HEK293 (cell line): ENCODE data around the gene PPP5C.
A peak's percentile ranks its signal among the peaks of the same experiment; 100 is the strongest.

Experiments
- CTCF ChIA-PET: fragments of 350-600 bp; formaldehyde crosslinking; extraction: SDS; loops from one replicate; lab custom pipeline; 2021; ENCODE audit warnings: antibody characterized with exemption; lab: Yijun Ruan, JAX
- POLR2A ChIA-PET: fragments of 300-600 bp; formaldehyde crosslinking; extraction: SDS; loops from one replicate; lab custom pipeline; 2020; ENCODE audit warnings: antibody characterized with exemption, inconsistent platforms; lab: Yijun Ruan, JAX
- H3K27ac ChIP-seq: fragments of 200-500 bp; sonication (Bioruptor generic); 2 replicates; pipeline ENCODE4 v1.5.1; 2014; ENCODE audit warnings: low read depth, low read length, control low read depth, inconsistent platforms; ENCODE audit errors: extremely low read depth
- H3K36me3 ChIP-seq, 2 experiments: fragments of 200-500 bp in 1 of 2; sonication (Bioruptor generic) in 1 of 2; 1 replicate in 1 of 2; 2 replicates in 1 of 2; pipeline ENCODE4 v1.5.1; 2014 to 2017; ENCODE audit warnings: inconsistent platforms in 2 of 2, low read length in 2 of 2; ENCODE audit not compliant: control insufficient read depth in 2 of 2, insufficient read depth in 1 of 2
- H3K4me1 ChIP-seq: fragments of 200-500 bp; sonication (Bioruptor generic); 2 replicates; pipeline ENCODE4 v1.5.1; 2014; ENCODE audit warnings: mild to moderate bottlenecking, low read length, inconsistent platforms; ENCODE audit not compliant: control insufficient read depth, insufficient read depth
- H3K4me3 ChIP-seq: 2 replicates; pipeline ENCODE4 v1.5.1; 2011; ENCODE audit warnings: low read depth, mild to moderate bottlenecking, control low read depth, low read length, moderate library complexity
- H3K9me3 ChIP-seq: fragments of 200-500 bp; sonication (Bioruptor generic); 2 replicates; pipeline ENCODE4 v1.5.1; 2014; ENCODE audit warnings: low read depth, low read length, inconsistent platforms; ENCODE audit not compliant: control insufficient read depth, insufficient read depth
- PRDM4 ChIP-seq: fragments of 450-650 bp; formaldehyde crosslinking; IDR thresholded peaks from 2 replicates; pipeline ENCODE4 v1.5.1; 2017; ENCODE audit warnings: missing biosample characterization, missing genetic modification characterization
- REPIN1 ChIP-seq: fragments of 450-650 bp; formaldehyde crosslinking; IDR thresholded peaks from 2 replicates; pipeline ENCODE4 v1.5.1; 2017; ENCODE audit warnings: missing biosample characterization, missing genetic modification characterization, low read depth
- TSHZ1 ChIP-seq: fragments of 450-650 bp; formaldehyde crosslinking; IDR thresholded peaks from 2 replicates; pipeline ENCODE4 v1.5.1; 2016; ENCODE audit warnings: missing biosample characterization, missing genetic modification characterization, borderline replicate concordance
- ZFHX2 ChIP-seq: fragments of 450-650 bp; formaldehyde crosslinking; conservative IDR thresholded peaks from 2 replicates; pipeline ENCODE4 v1.5.1; 2016; ENCODE audit warnings: missing biosample characterization, missing genetic modification characterization
- ZFP37 ChIP-seq: fragments of 450-650 bp; formaldehyde crosslinking; IDR thresholded peaks from 2 replicates; pipeline ENCODE4 v1.5.1; 2016; ENCODE audit warnings: missing biosample characterization, missing genetic modification characterization
- ZNF146 ChIP-seq: fragments of 450-650 bp; formaldehyde crosslinking; IDR thresholded peaks from 2 replicates; pipeline ENCODE4 v1.5.1; 2016; ENCODE audit warnings: missing biosample characterization, missing genetic modification characterization
- ZNF18 ChIP-seq: fragments of 450-650 bp; formaldehyde crosslinking; IDR thresholded peaks from 2 replicates; pipeline ENCODE4 v1.5.1; 2016; ENCODE audit warnings: missing biosample characterization, missing genetic modification characterization
- ZNF211 ChIP-seq: fragments of 450-650 bp; formaldehyde crosslinking; IDR thresholded peaks from 2 replicates; pipeline ENCODE4 v1.5.1; 2016; ENCODE audit warnings: low read depth, missing biosample characterization, missing genetic modification characterization
- ZNF248 ChIP-seq: fragments of 450-650 bp; formaldehyde crosslinking; IDR thresholded peaks from 2 replicates; pipeline ENCODE4 v1.5.1; 2017; ENCODE audit warnings: missing biosample characterization, missing genetic modification characterization
- ZNF555 ChIP-seq: fragments of 450-650 bp; formaldehyde crosslinking; conservative IDR thresholded peaks from 2 replicates; pipeline ENCODE4 v1.5.1; 2017; ENCODE audit warnings: missing biosample characterization, mild to moderate bottlenecking, missing genetic modification characterization, inconsistent platforms
- ZNF561 ChIP-seq: fragments of 450-650 bp; IDR thresholded peaks from 2 replicates; pipeline ENCODE4 v1.5.1; 2018; ENCODE audit warnings: missing biosample characterization, missing genetic modification characterization, borderline replicate concordance
- ZNF610 ChIP-seq: fragments of 450-650 bp; formaldehyde crosslinking; IDR thresholded peaks from 2 replicates; pipeline ENCODE4 v1.5.1; 2016; ENCODE audit warnings: missing biosample characterization, missing genetic modification characterization, borderline replicate concordance
- ZNF660 ChIP-seq: fragments of 450-650 bp; IDR thresholded peaks from 2 replicates; pipeline ENCODE4 v1.5.1; 2018; ENCODE audit warnings: missing biosample characterization, mild to moderate bottlenecking, missing genetic modification characterization
- ZNF664 ChIP-seq: fragments of 450-650 bp; formaldehyde crosslinking; IDR thresholded peaks from 2 replicates; pipeline ENCODE4 v1.5.1; 2016; ENCODE audit warnings: missing biosample characterization, missing genetic modification characterization
- ZNF692 ChIP-seq: fragments of 450-650 bp; formaldehyde crosslinking; IDR thresholded peaks from 2 replicates; pipeline ENCODE4 v1.5.1; 2016; ENCODE audit warnings: missing biosample characterization, missing genetic modification characterization
- ZNF768 ChIP-seq: fragments of 450-650 bp; formaldehyde crosslinking; IDR thresholded peaks from 2 replicates; pipeline ENCODE4 v1.5.1; 2018; ENCODE audit warnings: missing biosample characterization, mild to moderate bottlenecking, missing genetic modification characterization
- ZNF791 ChIP-seq: fragments of 450-650 bp; formaldehyde crosslinking; IDR thresholded peaks from 2 replicates; pipeline ENCODE4 v1.5.1; 2016; ENCODE audit warnings: missing biosample characterization, missing genetic modification characterization
- TF ChIP-seq, protein P1 (sequence below): fragments of 450-650 bp; formaldehyde crosslinking; IDR thresholded peaks from 2 replicates; pipeline ENCODE4; 2016; ENCODE audit warnings: missing biosample characterization, missing genetic modification characterization
- TF ChIP-seq, protein P2 (sequence below): fragments of 450-650 bp; formaldehyde crosslinking; IDR thresholded peaks from 2 replicates; pipeline ENCODE4 v1.5.1; 2017; ENCODE audit warnings: missing biosample characterization, missing genetic modification characterization
- TF ChIP-seq, protein P3 (sequence below): fragments of 450-650 bp; formaldehyde crosslinking; IDR thresholded peaks from 2 replicates; pipeline ENCODE4 v1.5.1; 2016; ENCODE audit warnings: missing biosample characterization, missing genetic modification characterization, low read depth
- TF ChIP-seq, protein P4 (sequence below): fragments of 450-650 bp; formaldehyde crosslinking; IDR thresholded peaks from 2 replicates; pipeline ENCODE4 v1.5.1; 2016; ENCODE audit warnings: missing biosample characterization, missing genetic modification characterization

The PPP5C gene

GRCh38 chr19:46420056-46420455 is 73.2 kb downstream of the PPP5C start (continued):
- TF ChIP-seq ZNF664 (tag by site-specific recombination) (no peak), ZNF18 (tag by site-specific recombination) (no peak), ZFP37 (tag by site-specific recombination) (no peak), ZNF211 (tag by site-specific recombination) (no peak), ZNF692 (no peak), REPIN1 (tag by site-specific recombination) (no peak), PRDM4 (tag by site-specific recombination) (no peak), ZNF660 (tag by site-specific recombination) (no peak)
- TF ChIP-seq, protein P1, sequence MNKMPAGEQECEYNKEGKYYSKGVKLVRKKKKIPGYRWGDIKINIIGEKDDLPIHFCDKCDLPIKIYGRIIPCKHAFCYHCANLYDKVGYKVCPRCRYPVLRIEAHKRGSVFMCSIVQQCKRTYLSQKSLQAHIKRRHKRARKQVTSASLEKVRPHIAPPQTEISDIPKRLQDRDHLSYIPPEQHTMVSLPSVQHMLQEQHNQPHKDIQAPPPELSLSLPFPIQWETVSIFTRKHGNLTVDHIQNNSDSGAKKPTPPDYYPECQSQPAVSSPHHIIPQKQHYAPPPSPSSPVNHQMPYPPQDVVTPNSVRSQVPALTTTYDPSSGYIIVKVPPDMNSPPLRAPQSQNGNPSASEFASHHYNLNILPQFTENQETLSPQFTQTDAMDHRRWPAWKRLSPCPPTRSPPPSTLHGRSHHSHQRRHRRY (tag by site-specific recombination), result no peak
- TF ChIP-seq, protein P2, sequence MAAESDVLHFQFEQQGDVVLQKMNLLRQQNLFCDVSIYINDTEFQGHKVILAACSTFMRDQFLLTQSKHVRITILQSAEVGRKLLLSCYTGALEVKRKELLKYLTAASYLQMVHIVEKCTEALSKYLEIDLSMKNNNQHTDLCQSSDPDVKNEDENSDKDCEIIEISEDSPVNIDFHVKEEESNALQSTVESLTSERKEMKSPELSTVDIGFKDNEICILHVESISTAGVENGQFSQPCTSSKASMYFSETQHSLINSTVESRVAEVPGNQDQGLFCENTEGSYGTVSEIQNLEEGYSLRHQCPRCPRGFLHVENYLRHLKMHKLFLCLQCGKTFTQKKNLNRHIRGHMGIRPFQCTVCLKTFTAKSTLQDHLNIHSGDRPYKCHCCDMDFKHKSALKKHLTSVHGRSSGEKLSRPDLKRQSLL, result no peak
- TF ChIP-seq, protein P3, sequence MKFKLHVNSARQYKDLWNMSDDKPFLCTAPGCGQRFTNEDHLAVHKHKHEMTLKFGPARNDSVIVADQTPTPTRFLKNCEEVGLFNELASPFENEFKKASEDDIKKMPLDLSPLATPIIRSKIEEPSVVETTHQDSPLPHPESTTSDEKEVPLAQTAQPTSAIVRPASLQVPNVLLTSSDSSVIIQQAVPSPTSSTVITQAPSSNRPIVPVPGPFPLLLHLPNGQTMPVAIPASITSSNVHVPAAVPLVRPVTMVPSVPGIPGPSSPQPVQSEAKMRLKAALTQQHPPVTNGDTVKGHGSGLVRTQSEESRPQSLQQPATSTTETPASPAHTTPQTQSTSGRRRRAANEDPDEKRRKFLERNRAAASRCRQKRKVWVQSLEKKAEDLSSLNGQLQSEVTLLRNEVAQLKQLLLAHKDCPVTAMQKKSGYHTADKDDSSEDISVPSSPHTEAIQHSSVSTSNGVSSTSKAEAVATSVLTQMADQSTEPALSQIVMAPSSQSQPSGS (tag by site-specific recombination), result no peak
- TF ChIP-seq, protein P4, sequence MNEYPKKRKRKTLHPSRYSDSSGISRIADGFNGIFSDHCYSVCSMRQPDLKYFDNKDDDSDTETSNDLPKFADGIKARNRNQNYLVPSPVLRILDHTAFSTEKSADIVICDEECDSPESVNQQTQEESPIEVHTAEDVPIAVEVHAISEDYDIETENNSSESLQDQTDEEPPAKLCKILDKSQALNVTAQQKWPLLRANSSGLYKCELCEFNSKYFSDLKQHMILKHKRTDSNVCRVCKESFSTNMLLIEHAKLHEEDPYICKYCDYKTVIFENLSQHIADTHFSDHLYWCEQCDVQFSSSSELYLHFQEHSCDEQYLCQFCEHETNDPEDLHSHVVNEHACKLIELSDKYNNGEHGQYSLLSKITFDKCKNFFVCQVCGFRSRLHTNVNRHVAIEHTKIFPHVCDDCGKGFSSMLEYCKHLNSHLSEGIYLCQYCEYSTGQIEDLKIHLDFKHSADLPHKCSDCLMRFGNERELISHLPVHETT (tag by site-specific recombination), result no peak

DNA sequence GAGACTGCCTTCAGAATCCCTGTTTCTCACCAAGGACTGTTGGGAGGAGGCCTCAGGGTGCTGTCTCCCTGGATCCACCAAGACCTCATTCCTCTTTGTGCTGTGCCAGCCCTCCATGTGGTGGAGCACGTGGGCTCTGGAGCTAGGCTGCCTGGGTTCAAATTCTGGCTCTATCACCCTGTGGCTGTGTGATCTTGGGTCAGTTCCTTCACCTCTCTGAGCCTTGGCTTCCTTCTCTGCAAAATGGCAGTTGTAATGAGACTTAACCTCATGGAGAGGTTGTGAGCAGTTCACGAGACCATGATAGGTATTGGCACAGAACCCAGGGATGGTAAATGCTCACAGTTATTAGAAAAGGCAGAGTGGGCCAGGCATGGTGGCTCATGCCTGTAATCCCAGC is 75.5 kb downstream of the PPP5C start:
- TF ChIP-seq ZFHX2 (tag by site-specific recombination) (no peak), ZNF555 (tag by site-specific recombination) (no peak), ZNF610 (tag by site-specific recombination) (no peak), ZNF791 (no peak), TSHZ1 (tag by site-specific recombination) (no peak), ZNF561 (tag by site-specific recombination) (no peak), ZNF248 (no peak), ZNF768 (tag by site-specific recombination) (peak; percentile 41; the same call in 1 of the 2 replicates), ZNF146 (tag by site-specific recombination) (no peak)
- TF ChIP-seq, protein P2, result peak; percentile 43; the same call in 1 of the 2 replicates
- CTCF ChIA-PET, result interaction anchor here (1.1 kb wide), 1 partner anchor 65 kb away, joined by 3 read pairs; no protein-coding TSS in a partner anchor
- no peak overlapping the region for H3K27ac ChIP-seq
- no peaks in the 10 kb centered on the region for H3K36me3 ChIP-seq
- no peak overlapping the region for H3K4me3 ChIP-seq
- H3K9me3 ChIP-seq, result no peaks in the 10 kb centered on the region
- POLR2A ChIA-PET, result no interaction called here
- H3K4me1 ChIP-seq, result peaks cover 7% of the 10 kb centered on the region
